Neuronal stem cell (in vitro differentiated cells): ENCODE results near the gene UGCG.

Experiments used
- DNase-seq: peaks from one replicate; pipeline ENCODE4 v3.0.0-alpha.2; 2013; ENCODE audit warnings: low spot score
- H2AFZ ChIP-seq: one replicate; pipeline ENCODE4 v1.6.1; 2013; ENCODE audit warnings: mild to moderate bottlenecking, low read length, inconsistent platforms
- H2AK5ac ChIP-seq: 2 replicates; pipeline ENCODE4 v1.6.1; 2013; ENCODE audit warnings: low read depth, mild to moderate bottlenecking, inconsistent platforms, low read length, moderate library complexity, mixed read lengths
- H2BK120ac ChIP-seq: 2 replicates; pipeline ENCODE4 v1.6.1; 2013; ENCODE audit warnings: low read depth, mild to moderate bottlenecking, inconsistent platforms, low read length, moderate library complexity, mixed read lengths
- H2BK12ac ChIP-seq: one replicate; pipeline ENCODE4 v1.6.1; 2013; ENCODE audit warnings: low read length, inconsistent platforms
- H2BK15ac ChIP-seq: 2 replicates; pipeline ENCODE4 v1.6.1; 2013; ENCODE audit warnings: mild to moderate bottlenecking, low read length, inconsistent platforms, mixed read lengths
- H2BK5ac ChIP-seq: one replicate; pipeline ENCODE4 v1.6.1; 2013; ENCODE audit warnings: inconsistent platforms, mild to moderate bottlenecking, low read length, moderate library complexity
- H3K14ac ChIP-seq: one replicate; pipeline ENCODE4 v1.6.1; 2013; ENCODE audit warnings: low read length, inconsistent platforms
- H3K18ac ChIP-seq: 2 replicates; pipeline ENCODE4 v1.6.1; 2013; ENCODE audit warnings: low read length, inconsistent platforms
- H3K23ac ChIP-seq: 2 replicates; pipeline ENCODE4 v1.6.1; 2013; ENCODE audit warnings: low read depth, mild to moderate bottlenecking, mixed read lengths, low read length, inconsistent platforms; ENCODE audit not compliant: poor library complexity
- H3K27ac ChIP-seq: replicated peaks from 3 replicates; pipeline ENCODE4 v1.5.1; 2013; ENCODE audit warnings: low read length, inconsistent platforms
- H3K27me3 ChIP-seq, 3 experiments: 2 replicates each; pipeline ENCODE4 v1.6.1; 2013; ENCODE audit warnings: low read length in 3 of 3, mild to moderate bottlenecking in 2 of 3, inconsistent platforms in 1 of 3, low read depth in 1 of 3, mixed read lengths in 1 of 3, moderate library complexity in 1 of 3; ENCODE audit not compliant: control insufficient read depth in 3 of 3, insufficient read depth in 3 of 3
- H3K36me3 ChIP-seq, 2 donors: replicated peaks in 1 of 2; 2 replicates each; pipeline ENCODE4 v1.6.1; 2013; ENCODE audit warnings: low read length in 2 of 2; ENCODE audit not compliant: control insufficient read depth in 2 of 2, insufficient read depth in 2 of 2
- H3K4ac ChIP-seq: 2 replicates; pipeline ENCODE4 v1.6.1; 2013; ENCODE audit warnings: inconsistent platforms, mild to moderate bottlenecking, low read length, moderate library complexity
- H3K4me1 ChIP-seq, 2 donors: 1 replicate in 1 of 2; 2 replicates in 1 of 2; pipeline ENCODE4 v1.6.1; 2013; ENCODE audit warnings: low read length in 2 of 2, low read depth in 1 of 2; ENCODE audit not compliant: control insufficient read depth in 2 of 2, insufficient read depth in 1 of 2
- H3K4me2 ChIP-seq: one replicate; pipeline ENCODE4 v1.6.1; 2013; ENCODE audit warnings: mild to moderate bottlenecking, low read length, inconsistent platforms; ENCODE audit not compliant: insufficient read depth, poor library complexity, severe bottlenecking
- H3K4me3 ChIP-seq, 2 donors: 2 replicates each; pipeline ENCODE4 v1.5.1; 2013; ENCODE audit warnings: low read length in 2 of 2, mild to moderate bottlenecking in 2 of 2, inconsistent platforms in 1 of 2, moderate library complexity in 1 of 2
- H3K79me1 ChIP-seq: one replicate; pipeline ENCODE4 v1.6.1; 2013; ENCODE audit warnings: low read depth, mild to moderate bottlenecking, inconsistent platforms, low read length, moderate library complexity
- H3K9ac ChIP-seq: one replicate; pipeline ENCODE4 v1.6.1; 2013; ENCODE audit warnings: mild to moderate bottlenecking, low read depth, low read length, inconsistent platforms; ENCODE audit not compliant: poor library complexity
- H3K9me3 ChIP-seq, 2 donors: replicated peaks in 1 of 2; 2 replicates each; pipeline versions ENCODE3 to v1.6.1; 2013; ENCODE audit warnings: low read length in 2 of 2, mild to moderate bottlenecking in 2 of 2, inconsistent platforms in 1 of 2, low read depth in 1 of 2, mixed read lengths in 1 of 2, moderate library complexity in 1 of 2; ENCODE audit not compliant: control insufficient read depth in 2 of 2, insufficient read depth in 1 of 2
- H4K8ac ChIP-seq: one replicate; pipeline ENCODE4 v1.6.1; 2013; ENCODE audit warnings: low read depth, mild to moderate bottlenecking, inconsistent platforms, low read length, moderate library complexity
- H4K91ac ChIP-seq: one replicate; pipeline ENCODE4 v1.6.1; 2013; ENCODE audit warnings: low read length, low read depth, mild to moderate bottlenecking, inconsistent platforms; ENCODE audit not compliant: poor library complexity
- WGBS, 2 donors: extraction: QIAGEN DNeasy Blood & Tissue Kit; methylation state at CpG; one replicate each; pipeline ENCODE4 v1.1.7; 2013; ENCODE audit warnings: missing lambda C conversion rate in 2 of 2, mixed read lengths in 1 of 2; ENCODE audit not compliant: insufficient read length in 2 of 2, insufficient replicate concordance in 1 of 2; ENCODE audit errors: extremely low coverage in 2 of 2; 5-methylcytosine and 5-hydroxymethylcytosine counted together

UGCG gene

GRCh38 chr9:111978616-111979015 is 82.0 kb downstream of the UGCG start:
- no peak overlapping the region for H4K8ac ChIP-seq
- H3K18ac ChIP-seq, result no peak overlapping the region
- no peak overlapping the region for H2BK12ac ChIP-seq
- no peak overlapping the region for H2BK5ac ChIP-seq
- no peak overlapping the region for H4K91ac ChIP-seq
- no peaks in the 10 kb centered on the region for H3K79me1 ChIP-seq
- H3K14ac ChIP-seq, result no peak overlapping the region
- no peak overlapping the region for H3K4me2 ChIP-seq
- no peak overlapping the region for H3K27ac ChIP-seq
- H3K36me3 ChIP-seq, result no peaks in the 10 kb centered on the region
- no CpG with 5 or more reads among the region's 4 CpGs for WGBS, 2 donors
- H3K4me1 ChIP-seq, result no peaks in the 10 kb centered on the region
- H2BK15ac ChIP-seq, result no peak overlapping the region
- H3K9me3 ChIP-seq, result no peaks in the 10 kb centered on the region
- H3K27me3 ChIP-seq, result peaks cover 0 to 11% (median 0%) of the 10 kb centered on the region in 3 experiments
- no peak overlapping the region for H3K4ac ChIP-seq
- DNase-seq, result no peak
- H3K4me3 ChIP-seq, result no peak overlapping the region
- no peak overlapping the region for H2AFZ ChIP-seq
- no peak overlapping the region for H3K9ac ChIP-seq
- H2AK5ac ChIP-seq, result no peak overlapping the region
- no peak overlapping the region for H2BK120ac ChIP-seq
- no peak overlapping the region for H3K23ac ChIP-seq

- no peak overlapping the region for H3K9ac ChIP-seq
- H3K23ac ChIP-seq, result no peak overlapping the region
- no peaks in the 10 kb centered on the region for H3K79me1 ChIP-seq
- H4K8ac ChIP-seq, result no peak overlapping the region
- no peak overlapping the region for H3K18ac ChIP-seq
- peaks cover 0 to 11% (median 0%) of the 10 kb centered on the region in 3 experiments for H3K27me3 ChIP-seq
- no peak overlapping the region for H2AK5ac ChIP-seq
- H3K27ac ChIP-seq, result no peak overlapping the region
- H3K4me1 ChIP-seq, result no peaks in the 10 kb centered on the region
- WGBS, 2 donors, result no CpG with 5 or more reads among the region's 3 CpGs
- H2BK15ac ChIP-seq, result no peak overlapping the region
- H3K14ac ChIP-seq, result no peak overlapping the region
- H4K91ac ChIP-seq, result no peak overlapping the region
- H2BK12ac ChIP-seq, result no peak overlapping the region
- H3K4ac ChIP-seq, result no peak overlapping the region
- no peak overlapping the region for H2BK120ac ChIP-seq
- H3K4me2 ChIP-seq, result no peak overlapping the region
- no peaks in the 10 kb centered on the region for H3K9me3 ChIP-seq
- H3K36me3 ChIP-seq, result no peaks in the 10 kb centered on the region
- DNase-seq, result no peak
- H2AFZ ChIP-seq, result no peak overlapping the region
- no peak overlapping the region for H2BK5ac ChIP-seq
- H3K4me3 ChIP-seq, result no peak overlapping the region
Observed at GRCh38 chr9:111979561-111979960, 82.9 kb downstream of the UGCG start.

GRCh38 chr9:111980398-111980797 is 83.8 kb downstream of the UGCG start:
- Histone ChIP-seq H3K9ac (no peak overlapping the region), H3K4ac (no peak overlapping the region), H3K27me3 (peaks cover 0 to 11% (median 0%) of the 10 kb centered on the region in 3 experiments), H3K4me3 (no peak overlapping the region), H3K36me3 (no peaks in the 10 kb centered on the region), H2BK120ac (no peak overlapping the region), H3K27ac (no peak overlapping the region), H2BK12ac (no peak overlapping the region), H2BK15ac (no peak overlapping the region), H4K8ac (no peak overlapping the region), H3K79me1 (no peaks in the 10 kb centered on the region), H3K18ac (no peak overlapping the region), H3K9me3 (no peaks in the 10 kb centered on the region), H2AFZ (no peak overlapping the region), H4K91ac (no peak overlapping the region), H3K23ac (no peak overlapping the region), H2BK5ac (no peak overlapping the region), H3K4me1 (no peaks in the 10 kb centered on the region), H3K4me2 (no peak overlapping the region), H2AK5ac (no peak overlapping the region), H3K14ac (no peak overlapping the region)
- no CpG with 5 or more reads among the region's 4 CpGs for WGBS, 2 donors
- DNase-seq, result no peak

GRCh38 chr9:111983484-111983908 is 86.9 kb downstream of the UGCG start:
- Histone ChIP-seq H3K36me3 (no peaks in the 10 kb centered on the region), H2BK12ac (no peak overlapping the region), H3K27ac (no peak overlapping the region), H3K4ac (no peak overlapping the region), H2BK120ac (no peak overlapping the region), H4K8ac (no peak overlapping the region), H3K14ac (no peak overlapping the region), H2BK5ac (no peak overlapping the region), H2AK5ac (no peak overlapping the region), H2BK15ac (no peak overlapping the region), H3K4me2 (no peak overlapping the region), H3K18ac (no peak overlapping the region), H3K23ac (no peak overlapping the region), H3K4me3 (no peak overlapping the region), H3K27me3 (peaks cover 0 to 11% (median 0%) of the 10 kb centered on the region in 3 experiments), H3K9ac (no peak overlapping the region), H4K91ac (no peak overlapping the region), H3K79me1 (no peaks in the 10 kb centered on the region), H2AFZ (no peak overlapping the region), H3K9me3 (peaks cover 0 to 3% of the 10 kb centered on the region in 2 donors), H3K4me1 (no peaks in the 10 kb centered on the region)
- no CpG with 5 or more reads among the region's 2 CpGs for WGBS, 2 donors
- DNase-seq, result no peak
